NB4 (cell line): ENCODE results near the gene CYP11A1.

Experiments used
- DNase-seq: peaks from one replicate; pipeline ENCODE4 v3.0.0; 2010; ENCODE audit warnings: low read depth
- H3K4me3 ChIP-seq: one replicate; pipeline ENCODE4 v1.5.1; 2011; ENCODE audit warnings: mild to moderate bottlenecking, low read depth, low read length, moderate library complexity
- CTCF ChIP-seq: IDR thresholded peaks from one replicate; pipeline ENCODE4 v1.5.1; 2012; ENCODE audit warnings: low read depth, low read length
- MAX ChIP-seq: IDR thresholded peaks from 2 replicates; pipeline ENCODE4 v1.6.1; 2011; ENCODE audit warnings: low read depth, low read length
- MYC ChIP-seq: IDR thresholded peaks from 2 replicates; pipeline ENCODE4 v1.6.1; 2011; ENCODE audit warnings: low read depth, low read length
- POLR2A ChIP-seq: IDR thresholded peaks from 2 replicates; pipeline ENCODE4 v1.6.1; 2011; ENCODE audit warnings: mild to moderate bottlenecking; ENCODE audit not compliant: insufficient read length; ENCODE audit errors: extremely low read depth

Gene CYP11A1

GRCh38 chr15:74367296-74367854, at the start of gene CYP11A1:
CYP11A1 (minus strand) TSS chr15:74367646; CDS start chr15:74367585, 61 bp downstream.
- H3K4me3 ChIP-seq: no peak within 1 kb of the TSS
- TF ChIP-seq MYC: no peak
- no peak for TF ChIP-seq MAX
- TF ChIP-seq POLR2A: no peak
- TF ChIP-seq CTCF: no peak
- no peak for DNase-seq

- TF ChIP-seq POLR2A: no peak
- no peak for TF ChIP-seq MYC
- TF ChIP-seq MAX: no peak
- no peak for TF ChIP-seq CTCF
- DNase-seq: no peak
- H3K4me3 ChIP-seq: no peak overlapping the region
Observed at GRCh38 chr15:74417225-74417624, 49.8 kb upstream of the CYP11A1 start.

GRCh38 chr15:74415966-74416916, 48.8 kb upstream of the CYP11A1 start:
- no peak for DNase-seq
- no peak for TF ChIP-seq POLR2A
- no peak for TF ChIP-seq MYC
- no peak for TF ChIP-seq MAX
- TF ChIP-seq CTCF: no peak
- no peak overlapping the region for H3K4me3 ChIP-seq

GRCh38 chr15:74414603-74415338, 47.3 kb upstream of the CYP11A1 start:
- TF ChIP-seq CTCF (no peak), MYC (no peak), MAX (no peak), POLR2A (no peak)
- peak; percentile 65 for DNase-seq
- no peak overlapping the region for H3K4me3 ChIP-seq

- TF ChIP-seq MAX: no peak
- TF ChIP-seq MYC: no peak
- no peak for TF ChIP-seq CTCF
- TF ChIP-seq POLR2A: no peak
- DNase-seq: no peak
- H3K4me3 ChIP-seq: no peak overlapping the region
Observed at GRCh38 chr15:74414081-74414580, 46.7 kb upstream of the CYP11A1 start.
